ENCODE measurements around the gene CEMP1. TPM values are rescaled to one million over a fixed set of nuclear protein-coding genes. Genes with fewer than 3 reads are reported as not detected.

Gene CEMP1
- total RNA-seq, 1 donor from 2014 or later = not detected

DNA sequence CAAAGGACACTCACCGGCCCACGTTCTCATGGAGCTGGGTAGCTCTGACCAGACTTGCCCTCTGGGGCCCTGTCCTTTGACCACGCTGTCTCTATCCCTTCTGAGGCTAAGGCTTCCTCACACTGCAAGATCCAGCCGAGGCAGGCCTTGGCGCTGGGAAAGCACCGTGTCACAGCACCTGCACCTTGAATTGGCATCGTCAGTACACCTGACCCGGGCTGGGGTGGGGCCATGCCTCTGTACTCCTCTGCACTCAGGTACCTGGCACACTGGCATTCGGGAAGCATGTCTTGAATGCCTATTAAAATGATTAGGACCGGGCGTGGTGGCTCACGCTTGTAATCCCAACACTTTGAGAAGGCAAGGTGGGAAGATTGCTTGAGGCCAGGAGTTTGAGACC is 50.3 kb downstream of the CEMP1 start:
- Mint-ChIP-seq H3K9me3 (no peaks in the 10 kb centered on the region), H3K4me3 (no peak overlapping the region), H3K36me3 (no peaks in the 10 kb centered on the region), H3K27ac (no peak overlapping the region), H3K4me1 (peaks cover 30% of the 10 kb centered on the region), H3K27me3 (ENCODE audit: insufficient read depth, low read depth) (peaks cover 2% of the 10 kb centered on the region)
- Histone ChIP-seq H3K27ac (no peak overlapping the region), H3K27me3 (peaks cover 12% of the 10 kb centered on the region), H3K4me2 (no peak overlapping the region), H3K4me1 (peaks cover 3% of the 10 kb centered on the region), H3K9ac (no peak overlapping the region), H4K20me1 (ENCODE audit: low read depth) (peaks cover 49% of the 10 kb centered on the region), H3K9me3 (ENCODE audit: low read depth) (no peaks in the 10 kb centered on the region), H3K79me2 (ENCODE audit: low read depth) (peaks cover 10% of the 10 kb centered on the region), H3K36me3 (no peaks in the 10 kb centered on the region), H2AFZ (replicated peaks) (no peak overlapping the region), H3K4me3 (no peak overlapping the region), H3F3A (ENCODE audit: low read depth) (peaks cover 5% of the 10 kb centered on the region)
- DNase-seq (ENCODE audit: low spot score) = no peak
- no peak for TF ChIP-seq EZH2phosphoT487 (IDR thresholded peaks at IDR 0.05)
- TF ChIP-seq, protein P1, sequence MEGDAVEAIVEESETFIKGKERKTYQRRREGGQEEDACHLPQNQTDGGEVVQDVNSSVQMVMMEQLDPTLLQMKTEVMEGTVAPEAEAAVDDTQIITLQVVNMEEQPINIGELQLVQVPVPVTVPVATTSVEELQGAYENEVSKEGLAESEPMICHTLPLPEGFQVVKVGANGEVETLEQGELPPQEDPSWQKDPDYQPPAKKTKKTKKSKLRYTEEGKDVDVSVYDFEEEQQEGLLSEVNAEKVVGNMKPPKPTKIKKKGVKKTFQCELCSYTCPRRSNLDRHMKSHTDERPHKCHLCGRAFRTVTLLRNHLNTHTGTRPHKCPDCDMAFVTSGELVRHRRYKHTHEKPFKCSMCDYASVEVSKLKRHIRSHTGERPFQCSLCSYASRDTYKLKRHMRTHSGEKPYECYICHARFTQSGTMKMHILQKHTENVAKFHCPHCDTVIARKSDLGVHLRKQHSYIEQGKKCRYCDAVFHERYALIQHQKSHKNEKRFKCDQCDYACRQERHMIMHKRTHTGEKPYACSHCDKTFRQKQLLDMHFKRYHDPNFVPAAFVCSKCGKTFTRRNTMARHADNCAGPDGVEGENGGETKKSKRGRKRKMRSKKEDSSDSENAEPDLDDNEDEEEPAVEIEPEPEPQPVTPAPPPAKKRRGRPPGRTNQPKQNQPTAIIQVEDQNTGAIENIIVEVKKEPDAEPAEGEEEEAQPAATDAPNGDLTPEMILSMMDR (IDR thresholded peaks at IDR 0.05) = no peak
- TF ChIP-seq EZH2 (IDR thresholded peaks at IDR 0.05) = no peak

MicroRNA genes within 50 kb of the gene (microRNA counts, 767-probe panel; counts per million panel counts)
- 460 counts per million, percentile 90 among the panel's probes with 10 or more counts for microRNA hsa-miR-3178

Small RNAs within 50 kb of the gene (microRNA-seq; reads per million reads assigned to microRNA genes)
- not detected for gene MIR3178

Small RNAs within 50 kb of the gene (small RNA-seq; reads per million reads assigned to genes)
- not detected for gene AC093525.1
- not detected for gene MIR3178

Other genes with a start within 250 kb of the CEMP1 start
- gene ABCA3, start 190.7 kb downstream of the CEMP1 start, total RNA-seq (ENCODE audit: low replicate concordance) = 9.7 and 10.8 TPM in 2 replicates
- 41.6 and 67.3 TPM in 2 replicates for gene CCNF, start 102.0 kb downstream of the CEMP1 start, total RNA-seq (ENCODE audit: low replicate concordance)
- 29.1 and 62.1 TPM in 2 replicates for gene TEDC2, start 71.3 kb downstream of the CEMP1 start, total RNA-seq (ENCODE audit: low replicate concordance)
- 1.7 and 3.6 TPM in 2 replicates for gene NTN3, start 60.1 kb downstream of the CEMP1 start, total RNA-seq (ENCODE audit: low replicate concordance)
- gene TBC1D24, start 56.3 kb downstream of the CEMP1 start, total RNA-seq (ENCODE audit: low replicate concordance) = 8.2 and 11.9 TPM in 2 replicates
- 11.6 and 44.3 TPM in 2 replicates for gene ATP6V0C, start 17.5 kb downstream of the CEMP1 start, total RNA-seq (ENCODE audit: low replicate concordance)
- 11.7 and 39.2 TPM in 2 replicates for gene AMDHD2, start 11.0 kb downstream of the CEMP1 start, total RNA-seq (ENCODE audit: low replicate concordance)
- 13.6 and 13.9 TPM in 2 replicates for gene PDPK1, start 6.6 kb upstream of the CEMP1 start, total RNA-seq (ENCODE audit: low replicate concordance)
- 21.6 and 34.5 TPM in 2 replicates for gene KCTD5, start 151.1 kb upstream of the CEMP1 start, total RNA-seq (ENCODE audit: low replicate concordance)
- gene PRSS27, start 188.8 kb upstream of the CEMP1 start, total RNA-seq (ENCODE audit: low replicate concordance) = 1.8 and 5.1 TPM in 2 replicates
- 82.3 and 119 TPM in 2 replicates for gene SRRM2, start 221.2 kb upstream of the CEMP1 start, total RNA-seq (ENCODE audit: low replicate concordance)
- gene ELOB, start 245.9 kb upstream of the CEMP1 start, total RNA-seq (ENCODE audit: low replicate concordance) = 210 and 402 TPM in 2 replicates

Measured in neural progenitor cell (in vitro differentiated cells).